Ovary (tissue), 9 donors: ENCODE measurements around the gene PKP2. TPM values are rescaled to one million over a fixed set of nuclear protein-coding genes. Genes with fewer than 3 reads are reported as not detected.

Source experiments
- DNase-seq, 5 donors: peaks; one replicate each; pipeline ENCODE4 v3.0.0-alpha.2; 2019 to 2020
- H3K27ac ChIP-seq, 2 donors: fragments of 200-600 bp; one replicate each; pipeline versions ENCODE4 v1.5.1 to v1.8.0; 2019 to 2022
- H3K27me3 ChIP-seq: fragments of 200-600 bp; one replicate; pipeline ENCODE4 v1.8.0; 2022
- H3K36me3 ChIP-seq: fragments of 200-600 bp; sonication (generic); one replicate; pipeline ENCODE4 v1.5.1; 2019
- H3K4me1 ChIP-seq: one replicate; pipeline ENCODE4 v1.8.1; 2013; ENCODE audit warnings: mild to moderate bottlenecking, moderate library complexity; ENCODE audit not compliant: insufficient read depth
- H3K4me3 ChIP-seq: fragments of 200-600 bp; sonication (generic); one replicate; pipeline ENCODE4 v1.5.1; 2017
- H3K9me3 ChIP-seq, 2 donors: fragments of 200-600 bp in 1 of 2; sonication (generic) in 1 of 2; one replicate each; pipeline versions ENCODE4 v1.5.1 to v1.8.1; 2013 to 2019; ENCODE audit warnings: mild to moderate bottlenecking in 1 of 2, moderate library complexity in 1 of 2
- CTCF ChIP-seq, 3 donors: fragments of 450-650 bp in 2 of 3; fragments of 200-600 bp in 1 of 3; IDR thresholded peaks; one replicate each; pipeline versions ENCODE4 v1.5.1 to v1.8.0; 2016 to 2022; ENCODE audit warnings: antibody characterized with exemption in 3 of 3, mild to moderate bottlenecking in 1 of 3
- EP300 ChIP-seq: sonication (generic); formaldehyde crosslinking; IDR thresholded peaks from one replicate; pipeline ENCODE4 v1.6.1; 2017; ENCODE audit warnings: antibody characterized with exemption
- POLR2A ChIP-seq: fragments of 450-650 bp; IDR thresholded peaks from one replicate; pipeline ENCODE4 v1.6.1; 2017; ENCODE audit warnings: antibody characterized with exemption, mild to moderate bottlenecking, moderate library complexity
- WGBS, 3 donors: extraction: QIAGEN DNeasy Blood & Tissue Kit in 1 of 3; methylation state at CpG; one replicate each; pipeline versions ENCODE4 v1.1.5 to v1.1.7; 2013 to 2017; 5-methylcytosine and 5-hydroxymethylcytosine counted together
- intact Hi-C, 4 donors: fragments of 100-400 bp; cut with DNase I; formaldehyde crosslinking; loops; one replicate each; pipeline versions ENCODE4 v1.11.0 to v1.15.1; 2022 to 2023
- polyA plus RNA-seq, 2 donors: library from polyadenylated mRNA; stranded (reverse); fragments of 200-250 nt in 1 of 2; fragments of 350-450 nt in 1 of 2; fragmentation: Illumina TruSeq in 1 of 2; extraction: RNeasy Lipid Tissue Mini Kit (QIAGEN cat#74804) in 1 of 2; gene quantifications; one replicate each; pipeline ENCODE4 v1.2.3, GENCODE V29; 2013 to 2014
- total RNA-seq, 7 donors: library from RNA; depleted of rRNA in 2 of 7; stranded (reverse); fragments of >200 nt in 2 of 7; fragmentation: NEBNext Ultra II Directional in 3 of 7; extraction: Animal tissue kit (Norgen Biotek cat#: 25700) in 3 of 7; gene quantifications; one replicate each; pipeline versions ENCODE4 v1.1.0 to v1.2.4, GENCODE V29; 2016 to 2023
- donor health status: DM: no; HTN: no; CAD: no; lungs with moderate emphysema.
- donor health status: DM: no; HTN: no; CAD: no.
- donor health status: Bipolar disorder and iron deficiency.
- donor health status: DM: yes; HTN: yes; CAD: no.
- donor health status: DM: no; HTN: no; CAD: no.
- donor health status: DM: yes; HTN: yes; CAD: no.

PKP2 gene
- total and polyA plus RNA-seq, 9 donors: 7.4 to 124 (median 26.9) TPM

- TF ChIP-seq POLR2A: no peak
- TF ChIP-seq EP300: no peak
- no peak for TF ChIP-seq CTCF (IDR thresholded peaks at IDR 0.05)
- H3K36me3 ChIP-seq: no peaks in the 10 kb centered on the region
- no peak overlapping the region for H3K4me3 ChIP-seq
- 64 to 84% (median 69%) methylated on average over 1 of the region's 1 CpG for WGBS, 3 donors
- no peaks in the 10 kb centered on the region for H3K4me1 ChIP-seq
- intact Hi-C loops: no loop called here
- H3K27me3 ChIP-seq: no peaks in the 10 kb centered on the region
- H3K27ac ChIP-seq: no peak overlapping the region
- no peak for DNase-seq
- no peaks in the 10 kb centered on the region for H3K9me3 ChIP-seq
Observed at GRCh38 chr12:32926356-32926755, 29.8 kb upstream of the PKP2 start.

- no peaks in the 10 kb centered on the region for H3K27me3 ChIP-seq
- no peak for DNase-seq
- H3K9me3 ChIP-seq: no peaks in the 10 kb centered on the region
- H3K4me1 ChIP-seq: peaks cover 2% of the 10 kb centered on the region
- H3K27ac ChIP-seq: no peak overlapping the region
- TF ChIP-seq CTCF (IDR thresholded peaks at IDR 0.05) (no peak), EP300 (no peak), POLR2A (no peak)
- H3K36me3 ChIP-seq: no peaks in the 10 kb centered on the region
- H3K4me3 ChIP-seq: no peak overlapping the region
- intact Hi-C loops: no loop called here
- WGBS, 3 donors: 88 to 90% (median 88%) methylated on average over 8 of the region's 8 CpGs
Observed at GRCh38 chr12:32922546-32923297, 26.1 kb upstream of the PKP2 start.

- no peak for DNase-seq
- Histone ChIP-seq H3K4me1 (peaks cover 2% of the 10 kb centered on the region), H3K27me3 (no peaks in the 10 kb centered on the region), H3K36me3 (no peaks in the 10 kb centered on the region), H3K27ac (no peak overlapping the region), H3K9me3 (no peaks in the 10 kb centered on the region), H3K4me3 (no peak overlapping the region)
- no peak for TF ChIP-seq EP300
- no peak for TF ChIP-seq POLR2A
- no peak for TF ChIP-seq CTCF (IDR thresholded peaks at IDR 0.05)
- 11 to 27% (median 21%) methylated on average over 2 of the region's 2 CpGs for WGBS, 3 donors
- intact Hi-C loops: no loop called here
Observed at GRCh38 chr12:32921397-32921796, 24.8 kb upstream of the PKP2 start.

- intact Hi-C loops: no loop called here
- no peak overlapping the region for H3K4me3 ChIP-seq
- no peaks in the 10 kb centered on the region for H3K9me3 ChIP-seq
- no peak for DNase-seq
- H3K4me1 ChIP-seq: peaks cover 2% of the 10 kb centered on the region
- WGBS, 3 donors: 61 to 75% (median 71%) methylated on average over 8 of the region's 8 CpGs
- TF ChIP-seq POLR2A (no peak), CTCF (IDR thresholded peaks at IDR 0.05) (no peak), EP300 (no peak)
- H3K27me3 ChIP-seq: no peaks in the 10 kb centered on the region
- H3K36me3 ChIP-seq: no peaks in the 10 kb centered on the region
- no peak overlapping the region for H3K27ac ChIP-seq
Observed at GRCh38 chr12:32920506-32921085, 24.0 kb upstream of the PKP2 start.
